ENCODE data around the gene MSMO1. TPM values are rescaled to one million over a fixed set of nuclear protein-coding genes. Genes with fewer than 3 reads are reported as not detected.

Gene MSMO1
- total and polyA plus RNA-seq, 2 of the 8 experiments (the other 6 are each of a cell fraction or from before 2014, with no cell fraction given), result 79.8 to 109 TPM

- no peak for FAIRE-seq
- H2AFZ ChIP-seq (ENCODE audit: low read length), result no peak overlapping the region
- TF ChIP-seq SP4 (IDR thresholded peaks at IDR 0.05; ENCODE audit: low read length) (no peak), PHF8 (conservative IDR thresholded peaks at IDR 0.05; ENCODE audit: low read depth, low read length) (no peak), RFX5 (IDR thresholded peaks at IDR 0.05; ENCODE audit: borderline replicate concordance, low read depth, low read length) (no peak), SRF (IDR thresholded peaks at IDR 0.05; ENCODE audit: low read depth, low read length) (no peak), YY1 (IDR thresholded peaks at IDR 0.05; ENCODE audit: low read depth, low read length) (no peak), MAFK (IDR thresholded peaks at IDR 0.05; ENCODE audit: low read depth, low read length) (no peak), KDM4A (IDR thresholded peaks at IDR 0.05; ENCODE audit: low read depth, low read length, severe bottlenecking) (no peak), SIRT6 (IDR thresholded peaks at IDR 0.05; ENCODE audit: low read length) (no peak), POU5F1 (IDR thresholded peaks at IDR 0.05; ENCODE audit: low read depth, low read length) (no peak), JUN (IDR thresholded peaks at IDR 0.05; ENCODE audit: low read depth, low read length) (no peak), SAP30 (IDR thresholded peaks at IDR 0.05; ENCODE audit: insufficient read depth, insufficient replicate concordance, low read length) (no peak), MAX (IDR thresholded peaks at IDR 0.05) (no peak), POLR2AphosphoS5 (IDR thresholded peaks at IDR 0.05; ENCODE audit: low read depth, low read length) (no peak), POLR2A (IDR thresholded peaks at IDR 0.05; ENCODE audit: control extremely low read depth in 1 of 2, low read depth in 2 of 2, low read length in 2 of 2) (no peak), FOSL1 (IDR thresholded peaks at IDR 0.05; ENCODE audit: insufficient read depth, low read depth, low read length) (no peak), JUND (IDR thresholded peaks at IDR 0.05; ENCODE audit: low read length) (no peak), SP1 (IDR thresholded peaks at IDR 0.05; ENCODE audit: low read depth, low read length) (no peak)
Observed at GRCh38 chr4:165308606-165309005, 18.9 kb upstream of the MSMO1 start.

More at GRCh38 chr4:165308606-165309005, 18.9 kb upstream of the MSMO1 start:
- Histone ChIP-seq H3K18ac (ENCODE audit: extremely low read depth, low read length) (no peak overlapping the region), H3K4me1 (replicated peaks in 1 of 4; ENCODE audit: control insufficient read depth in 3 of 4, insufficient read depth in 4 of 4, low read length in 3 of 4) (no peaks in the 10 kb centered on the region), H4K8ac (ENCODE audit: extremely low read depth, insufficient read depth, low read length) (no peak overlapping the region), H4K91ac (replicated peaks; ENCODE audit: insufficient read length, low read length) (no peak overlapping the region), H3K9ac (replicated peaks in 1 of 4; ENCODE audit: extremely low read depth in 1 of 4, low read depth in 3 of 4, low read length in 3 of 4) (no peak overlapping the region), H2BK15ac (ENCODE audit: low read length) (no peak overlapping the region), H3K4me3 (ENCODE audit: extremely low read depth in 1 of 4, insufficient read depth in 2 of 4, low read depth in 3 of 4, low read length in 4 of 4) (no peak overlapping the region), H2BK12ac (ENCODE audit: low read depth, low read length) (no peak overlapping the region), H4K5ac (ENCODE audit: insufficient read length, low read depth, low read length) (no peak overlapping the region), H3K79me1 (ENCODE audit: low read depth, low read length) (no peaks in the 10 kb centered on the region), H2AK5ac (ENCODE audit: low read depth, low read length) (no peak overlapping the region), H2BK120ac (replicated peaks; ENCODE audit: low read depth, low read length) (no peak overlapping the region), H3K27me3 (replicated peaks in 1 of 4; ENCODE audit: control insufficient read depth in 3 of 4, extremely low read depth in 1 of 4, insufficient read depth in 3 of 4, low read length in 3 of 4) (no peaks in the 10 kb centered on the region), H4K20me1 (replicated peaks in 1 of 2; ENCODE audit: control insufficient read depth in 1 of 2, insufficient read depth in 2 of 2, low read length in 2 of 2) (no peaks in the 10 kb centered on the region), H3K4me2 (ENCODE audit: insufficient read depth in 1 of 2, low read depth in 2 of 2, low read length in 2 of 2) (no peak overlapping the region), H3K9me3 (ENCODE audit: insufficient read depth in 2 of 2, low read depth in 1 of 2, low read length in 1 of 2) (peaks cover 0 to 7% of the 10 kb centered on the region in 2 experiments; a peak in 1 of 4 replicates), H2BK5ac (ENCODE audit: low read depth, low read length) (no peak overlapping the region), H3K4ac (replicated peaks; ENCODE audit: insufficient read length, low read depth, low read length) (no peak overlapping the region), H3K36me3 (ENCODE audit: control insufficient read depth in 2 of 4, insufficient read depth in 4 of 4, low read length in 3 of 4) (peaks cover 0 to 5% (median 1%) of the 10 kb centered on the region in 4 experiments; a peak in 2 of 8 replicates), H3K23ac (ENCODE audit: insufficient read length) (no peak overlapping the region), H3K14ac (ENCODE audit: insufficient read length) (no peak overlapping the region), H3K23me2 (ENCODE audit: low read depth, low read length) (no peaks in the 10 kb centered on the region), H3K27ac (ENCODE audit: low read depth, low read length) (no peak overlapping the region), H2BK20ac (ENCODE audit: low read length) (no peak overlapping the region), H3K56ac (replicated peaks; ENCODE audit: insufficient read length, low read depth, low read length) (no peak overlapping the region), H3K79me2 (ENCODE audit: control insufficient read depth in 1 of 2, insufficient read depth in 2 of 2, low read length in 2 of 2) (no peaks in the 10 kb centered on the region)
- no peak for DNase-seq (ENCODE audit: low read depth in 1 of 2, low spot score in 2 of 2)
- WGBS, 2 experiments (ENCODE audit: extremely low coverage in 1 of 2, insufficient coverage in 1 of 2, insufficient read length in 1 of 2, insufficient replicate concordance in 2 of 2, low coverage in 1 of 2, low lambda C conversion rate in 2 of 2, missing lambda C conversion rate in 1 of 2), result 95% methylated on average over 2 of the region's 2 CpGs; no CpG with 5 or more reads in 1 of the 2 experiments
- CTCF ChIA-PET (ENCODE audit: partially characterized antibody), result interaction anchor here (1.9 kb wide), 1 partner anchor 9 kb away, joined by 4 read pairs; no protein-coding TSS in a partner anchor
- POLR2A ChIA-PET (ENCODE audit: partially characterized antibody), result no interaction called here
